ENCODE measurements around the gene CTBP1.
"Not testable (repeated sequence)": the region's sequence is repeated elsewhere in the genome, so short reads cannot be mapped to it uniquely, and the experiment has no call there.

CTBP1 gene

GRCh38 chr4:1237981-1238675, 10.8 kb downstream of the CTBP1 start:
- H3K4me3 ChIP-seq (ENCODE audit: low read depth, low read length), result no peak overlapping the region
- DNase-seq (ENCODE audit: low read depth, low spot score), result no peak
- ChIA-PET POLR2A (no interaction called here), CTCF (no interaction called here)
- TF ChIP-seq, protein P1, sequence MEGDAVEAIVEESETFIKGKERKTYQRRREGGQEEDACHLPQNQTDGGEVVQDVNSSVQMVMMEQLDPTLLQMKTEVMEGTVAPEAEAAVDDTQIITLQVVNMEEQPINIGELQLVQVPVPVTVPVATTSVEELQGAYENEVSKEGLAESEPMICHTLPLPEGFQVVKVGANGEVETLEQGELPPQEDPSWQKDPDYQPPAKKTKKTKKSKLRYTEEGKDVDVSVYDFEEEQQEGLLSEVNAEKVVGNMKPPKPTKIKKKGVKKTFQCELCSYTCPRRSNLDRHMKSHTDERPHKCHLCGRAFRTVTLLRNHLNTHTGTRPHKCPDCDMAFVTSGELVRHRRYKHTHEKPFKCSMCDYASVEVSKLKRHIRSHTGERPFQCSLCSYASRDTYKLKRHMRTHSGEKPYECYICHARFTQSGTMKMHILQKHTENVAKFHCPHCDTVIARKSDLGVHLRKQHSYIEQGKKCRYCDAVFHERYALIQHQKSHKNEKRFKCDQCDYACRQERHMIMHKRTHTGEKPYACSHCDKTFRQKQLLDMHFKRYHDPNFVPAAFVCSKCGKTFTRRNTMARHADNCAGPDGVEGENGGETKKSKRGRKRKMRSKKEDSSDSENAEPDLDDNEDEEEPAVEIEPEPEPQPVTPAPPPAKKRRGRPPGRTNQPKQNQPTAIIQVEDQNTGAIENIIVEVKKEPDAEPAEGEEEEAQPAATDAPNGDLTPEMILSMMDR (IDR thresholded peaks at IDR 0.05; ENCODE audit: insufficient read depth, low read length, missing control alignments), result no peak

DNA sequence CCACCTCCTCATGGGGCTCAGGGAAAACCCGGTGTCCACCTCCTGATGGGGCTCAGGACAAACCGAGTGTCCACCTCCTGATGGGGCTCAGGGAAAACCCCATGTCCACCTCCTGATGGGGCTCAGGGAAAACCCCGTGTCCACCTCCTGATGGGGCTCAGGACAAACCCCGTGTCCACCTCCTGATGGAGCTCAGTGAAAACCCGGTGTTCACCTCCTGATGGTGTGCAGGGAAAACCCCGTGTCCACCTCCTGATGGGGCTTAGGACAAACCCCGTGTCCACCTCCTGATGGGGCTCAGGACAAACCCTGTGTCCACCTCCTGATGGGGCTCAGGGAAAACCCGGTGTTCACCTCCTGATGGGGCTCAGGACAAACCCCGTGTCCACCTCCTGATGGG, 11.7 kb downstream of the CTBP1 start:
- H3K4me3 ChIP-seq (ENCODE audit: low read depth, low read length); POLR2A ChIA-PET; DNase-seq (ENCODE audit: low read depth, low spot score); CTCF ChIA-PET: not testable (repeated sequence)

GRCh38 chr4:1236836-1237235, 12.1 kb downstream of the CTBP1 start:
- CTCF ChIA-PET, result interaction anchor here (0.9 kb wide), 1 partner anchor 70 kb away, joined by 3 read pairs; no protein-coding TSS in a partner anchor
- POLR2A ChIA-PET; DNase-seq (ENCODE audit: low read depth, low spot score); H3K4me3 ChIP-seq (ENCODE audit: low read depth, low read length): not testable (repeated sequence)

DNA sequence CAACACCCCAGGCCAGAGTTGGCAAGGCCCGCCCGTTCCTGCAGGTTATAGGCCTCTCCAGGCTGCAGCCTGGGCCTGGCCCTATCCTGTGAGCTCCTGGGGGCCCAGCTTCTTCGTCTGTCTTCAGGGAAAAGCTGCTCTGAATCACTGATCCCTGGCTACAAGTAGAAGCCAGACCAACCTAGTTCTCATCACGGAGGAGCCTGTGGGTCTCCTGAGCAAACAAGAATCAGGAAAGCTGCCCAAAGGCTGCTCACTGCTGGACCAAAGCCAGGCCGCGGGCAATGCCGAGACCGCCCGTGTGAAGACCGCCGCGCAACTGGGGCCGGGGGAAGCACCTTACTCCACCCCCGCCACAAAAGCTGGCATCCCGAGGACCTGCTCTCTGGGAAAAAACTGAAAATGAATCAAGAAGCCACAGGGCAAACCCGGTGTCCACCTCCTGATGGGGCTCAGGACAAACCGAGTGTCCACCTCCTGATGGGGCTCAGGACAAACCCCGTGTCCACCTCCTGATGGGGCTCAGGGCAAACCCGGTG, 12.8 kb downstream of the CTBP1 start:
- TF ChIP-seq, protein P1 (IDR thresholded peaks at IDR 0.05; ENCODE audit: insufficient read depth, low read length, missing control alignments), result no peak
- H3K4me3 ChIP-seq (ENCODE audit: low read depth, low read length), result no peak overlapping the region
- POLR2A ChIA-PET, result no interaction called here
- CTCF ChIA-PET, result interaction anchor here (0.9 kb wide), 1 partner anchor 70 kb away, joined by 3 read pairs; no protein-coding TSS in a partner anchor
- no peak for DNase-seq (ENCODE audit: low read depth, low spot score)

- POLR2A ChIA-PET, result no interaction called here
Measured at GRCh38 chr4:1235381-1236102, 13.4 kb downstream of the CTBP1 start.

DNA sequence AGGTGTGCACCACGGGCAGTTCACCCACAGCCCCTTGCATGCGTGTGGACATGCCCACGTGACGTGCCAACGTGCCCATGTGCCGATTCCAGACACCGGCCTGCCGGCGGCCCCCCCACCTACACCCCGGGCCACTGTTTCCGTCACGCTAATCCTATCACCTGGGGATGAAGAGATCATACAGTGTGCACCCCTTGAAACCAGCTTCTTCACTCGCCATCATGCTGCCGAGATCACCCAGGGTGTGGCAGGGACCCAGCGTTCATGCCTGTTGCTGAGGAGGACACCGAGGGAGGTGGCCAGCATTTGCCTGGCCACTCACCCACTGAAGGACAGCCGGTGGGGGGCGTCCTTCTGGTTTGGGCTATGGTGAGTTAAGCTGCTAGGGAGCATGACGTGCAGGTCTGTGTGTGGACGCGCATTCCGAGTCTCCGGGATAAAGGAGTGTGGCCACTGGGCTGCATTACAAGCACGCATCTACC, 14.1 kb downstream of the CTBP1 start:
- no peak for DNase-seq (ENCODE audit: low read depth, low spot score)
- TF ChIP-seq, protein P1 (IDR thresholded peaks at IDR 0.05; ENCODE audit: insufficient read depth, low read length, missing control alignments), result no peak
- no peak overlapping the region for H3K4me3 ChIP-seq (ENCODE audit: low read depth, low read length)
- ChIA-PET CTCF (interaction anchor here (0.9 to 1.1 kb wide), 3 partner anchors 10 to 67 kb away, joined by 3 to 6 read pairs (median 3); no protein-coding TSS in a partner anchor), POLR2A (no interaction called here)

More at GRCh38 chr4:1235381-1236102, 13.4 kb downstream of the CTBP1 start:
- TF ChIP-seq, protein P1 (IDR thresholded peaks at IDR 0.05; ENCODE audit: insufficient read depth, low read length, missing control alignments), result no peak
- no peak for DNase-seq (ENCODE audit: low read depth, low spot score)
- no peak overlapping the region for H3K4me3 ChIP-seq (ENCODE audit: low read depth, low read length)
- CTCF ChIA-PET, result interaction anchor here (0.9 kb wide), 1 partner anchor 69 kb away, joined by 3 read pairs; no protein-coding TSS in a partner anchor

DNA sequence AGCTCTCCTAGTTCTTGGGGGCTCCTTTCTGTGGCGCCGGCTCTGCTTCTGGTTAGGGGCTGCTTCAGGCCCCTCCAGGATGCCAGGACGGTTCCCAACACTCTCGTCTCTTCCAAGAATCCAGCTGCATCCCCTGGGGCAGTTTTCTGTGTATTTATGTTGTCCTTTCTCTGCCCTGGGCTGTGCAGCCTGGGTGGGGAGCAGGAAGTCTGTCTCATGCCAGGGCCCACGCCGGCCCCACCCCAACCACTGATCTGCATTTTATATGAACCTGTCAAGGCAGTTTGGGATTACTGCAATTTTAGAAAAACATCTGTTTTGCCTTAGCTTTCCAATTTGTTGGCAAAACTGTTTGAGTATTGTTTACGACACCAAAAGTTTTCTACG, 14.6 kb downstream of the CTBP1 start:
- TF ChIP-seq, protein P1 (IDR thresholded peaks at IDR 0.05; ENCODE audit: insufficient read depth, low read length, missing control alignments), result no peak
- ChIA-PET POLR2A (interaction anchor here (0.6 kb wide), 1 partner anchor 8 kb away, joined by 3 read pairs; no protein-coding TSS in a partner anchor), CTCF (interaction anchor here (0.9 to 1.2 kb wide), 5 partner anchors 10 to 103 kb away, joined by 3 to 8 read pairs (median 3); no protein-coding TSS in a partner anchor)
- H3K4me3 ChIP-seq (ENCODE audit: low read depth, low read length), result no peak overlapping the region
- DNase-seq (ENCODE audit: low read depth, low spot score), result no peak
